Stimulated activated CD4-positive, alpha-beta T cell treated with anti-CD3 and anti-CD28 coated beads, Interleukin-12 subunit alpha, Interleukin-12 subunit beta, amount 100 ng/mL, for 24 hours (primary cell): ENCODE data around the gene ANKFN1.

Experiments
- DNase-seq, 2 experiments: peaks; one replicate each; pipeline ENCODE4 v3.0.0-alpha.2; 2020; ENCODE audit warnings: low read depth in 2 of 2

The ANKFN1 gene

DNA sequence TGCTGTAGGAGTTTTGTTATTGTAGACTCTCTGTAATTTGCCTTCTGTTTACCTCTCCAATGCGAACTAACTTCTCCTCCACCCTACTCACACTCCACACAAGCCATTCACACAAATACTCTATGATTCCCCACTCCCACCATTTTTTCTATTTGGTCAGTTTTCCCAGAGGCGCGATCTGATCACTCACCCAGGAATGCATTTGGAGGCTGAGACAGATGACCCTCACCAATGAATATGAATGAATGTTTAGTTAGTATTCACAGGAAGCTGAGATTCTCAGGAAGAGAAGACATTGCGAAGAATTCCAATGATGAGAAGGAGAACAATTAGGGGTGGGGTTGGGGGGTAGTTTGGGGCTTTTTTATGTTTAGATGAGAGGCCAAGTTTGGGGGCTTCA lies 10.5 kb upstream of the ANKFN1 start:
- no peak for DNase-seq

DNA sequence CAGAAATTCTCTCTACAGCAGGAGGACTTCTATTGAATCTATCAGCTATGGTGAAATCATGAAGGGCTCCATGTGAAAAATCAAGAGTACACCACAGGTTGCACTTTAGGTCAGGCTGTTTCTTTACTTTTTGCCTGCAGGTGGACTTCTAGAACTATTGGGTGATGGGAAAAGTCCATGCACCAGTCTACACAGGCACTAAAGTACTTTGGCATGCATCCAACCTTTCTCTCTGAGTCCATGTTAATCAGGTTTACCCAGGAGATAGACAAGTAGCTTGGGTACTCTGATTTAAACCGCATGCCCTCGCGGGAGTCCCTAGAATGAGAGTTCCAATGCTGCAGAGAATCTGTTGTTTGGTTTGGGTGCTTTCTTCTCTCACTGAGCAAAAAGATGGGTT lies 9.1 kb upstream of the ANKFN1 start:
- no peak for DNase-seq

DNA sequence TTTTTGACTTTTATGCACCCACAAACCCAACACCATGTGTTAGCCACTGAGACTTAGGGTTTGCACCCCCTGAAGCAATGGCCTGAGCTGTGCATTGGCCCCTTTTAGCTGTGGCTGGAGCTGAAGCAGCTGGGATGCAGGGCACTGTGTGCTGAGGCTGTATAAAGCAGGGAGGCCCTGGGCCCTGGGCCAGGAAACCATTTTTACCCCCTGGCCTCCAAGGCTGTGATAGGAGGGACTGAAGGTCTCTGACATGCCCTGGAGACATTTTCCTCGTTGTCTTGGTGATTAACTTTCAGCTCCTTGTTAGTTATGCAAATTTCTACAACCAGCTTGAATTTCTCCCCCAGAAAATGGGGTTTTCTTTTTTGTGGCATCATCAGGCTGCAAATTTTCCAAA lies 6.7 kb upstream of the ANKFN1 start:
- no peak for DNase-seq

DNA sequence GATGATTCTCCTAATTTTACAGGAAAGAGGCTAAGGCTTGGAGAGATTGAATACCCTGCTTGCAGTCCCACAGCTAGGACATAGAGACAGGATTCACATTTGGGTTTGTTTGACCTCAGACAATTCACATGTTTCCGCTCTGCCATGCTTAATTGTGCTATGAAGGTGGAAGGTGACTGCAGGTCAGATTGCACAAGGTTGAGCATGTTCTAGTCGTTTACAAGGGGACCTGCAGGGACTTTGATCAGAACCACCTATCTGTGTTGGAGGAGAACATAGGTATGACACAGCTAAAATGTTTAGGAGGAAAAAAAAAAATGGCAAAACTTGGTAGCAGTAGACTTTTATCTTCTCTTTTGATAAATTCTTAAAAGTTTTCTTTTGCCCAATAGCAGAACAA lies 4.9 kb upstream of the ANKFN1 start:
- DNase-seq: no peak

DNA sequence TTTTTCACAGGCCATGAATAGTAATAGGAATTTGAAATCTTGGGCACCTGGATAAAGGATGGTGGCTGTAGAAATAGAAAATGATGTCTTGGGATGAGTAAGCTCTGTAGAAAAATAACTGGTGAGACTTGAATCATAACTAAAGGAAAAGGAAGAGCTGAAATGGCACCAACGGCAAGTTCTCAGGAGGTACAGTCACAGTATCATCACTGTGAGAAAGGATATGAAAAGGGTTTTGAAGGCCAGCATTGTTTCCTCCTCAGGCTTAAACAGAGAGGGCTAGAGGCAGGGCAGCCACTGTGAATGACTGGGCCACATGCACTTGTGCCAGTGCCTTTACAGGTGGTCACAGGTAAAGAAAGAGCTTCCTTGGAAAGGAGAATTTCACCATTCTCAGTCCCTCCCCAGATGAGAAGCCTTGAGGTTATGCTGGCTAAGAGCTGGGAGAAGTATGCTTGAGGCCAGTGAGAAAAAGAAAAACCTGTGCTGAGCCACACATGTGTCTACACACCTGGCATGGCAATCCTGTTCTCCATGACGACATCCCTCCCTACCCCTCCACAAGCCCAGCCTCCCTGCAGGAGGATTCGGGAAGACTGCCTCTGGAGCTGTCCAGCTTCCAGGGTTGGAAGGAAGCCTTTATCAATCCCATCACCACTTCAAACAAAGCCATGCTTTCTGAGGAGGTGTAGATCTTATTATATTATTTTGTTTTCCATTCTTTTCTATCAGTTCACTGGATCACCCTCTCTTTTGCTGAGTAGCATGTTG lies 3.8 kb upstream of the ANKFN1 start:
- no peak for DNase-seq

DNA sequence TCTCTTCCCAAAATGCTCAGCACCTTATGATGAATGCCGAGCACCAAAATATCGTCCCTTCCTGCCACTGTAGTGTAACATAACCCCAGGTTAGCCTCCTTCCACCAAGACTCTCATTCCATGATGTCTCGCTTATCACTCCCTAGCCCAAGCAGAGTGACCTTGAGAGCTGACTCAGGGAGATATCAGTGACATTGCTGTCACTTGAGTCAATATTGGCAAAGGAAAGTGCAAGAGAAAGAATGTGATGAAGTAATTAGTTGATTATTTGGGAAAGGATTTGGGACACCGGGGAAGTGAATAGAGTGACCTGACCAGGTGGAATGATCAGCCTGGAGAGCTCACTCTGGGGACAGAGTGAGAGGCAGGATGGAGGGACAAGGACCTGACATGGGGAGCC lies 2.6 kb upstream of the ANKFN1 start:
- no peak for DNase-seq

GRCh38 chr17:56157845-56158244 lies 4.6 kb downstream of the ANKFN1 start:
- DNase-seq: no peak

DNA sequence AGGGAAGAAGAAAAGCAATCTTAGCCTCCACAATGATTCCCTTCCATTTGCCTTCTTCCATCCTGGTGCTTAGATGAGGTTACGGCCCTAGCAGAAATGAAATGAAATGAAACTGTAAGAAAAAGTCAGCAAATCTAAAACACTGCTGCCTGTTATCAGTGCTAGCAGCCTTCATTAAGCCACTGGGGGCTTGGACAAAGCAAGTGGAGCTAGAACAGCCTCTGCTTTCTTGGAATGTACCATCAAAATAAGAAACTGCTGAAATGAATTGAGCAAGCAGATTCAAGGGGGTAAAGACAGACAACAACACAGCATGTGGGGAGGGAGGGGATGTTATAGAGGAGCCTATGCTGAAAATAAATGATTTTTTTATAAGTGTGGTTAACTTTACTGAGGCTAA lies 5.1 kb downstream of the ANKFN1 start:
- no peak for DNase-seq

DNA sequence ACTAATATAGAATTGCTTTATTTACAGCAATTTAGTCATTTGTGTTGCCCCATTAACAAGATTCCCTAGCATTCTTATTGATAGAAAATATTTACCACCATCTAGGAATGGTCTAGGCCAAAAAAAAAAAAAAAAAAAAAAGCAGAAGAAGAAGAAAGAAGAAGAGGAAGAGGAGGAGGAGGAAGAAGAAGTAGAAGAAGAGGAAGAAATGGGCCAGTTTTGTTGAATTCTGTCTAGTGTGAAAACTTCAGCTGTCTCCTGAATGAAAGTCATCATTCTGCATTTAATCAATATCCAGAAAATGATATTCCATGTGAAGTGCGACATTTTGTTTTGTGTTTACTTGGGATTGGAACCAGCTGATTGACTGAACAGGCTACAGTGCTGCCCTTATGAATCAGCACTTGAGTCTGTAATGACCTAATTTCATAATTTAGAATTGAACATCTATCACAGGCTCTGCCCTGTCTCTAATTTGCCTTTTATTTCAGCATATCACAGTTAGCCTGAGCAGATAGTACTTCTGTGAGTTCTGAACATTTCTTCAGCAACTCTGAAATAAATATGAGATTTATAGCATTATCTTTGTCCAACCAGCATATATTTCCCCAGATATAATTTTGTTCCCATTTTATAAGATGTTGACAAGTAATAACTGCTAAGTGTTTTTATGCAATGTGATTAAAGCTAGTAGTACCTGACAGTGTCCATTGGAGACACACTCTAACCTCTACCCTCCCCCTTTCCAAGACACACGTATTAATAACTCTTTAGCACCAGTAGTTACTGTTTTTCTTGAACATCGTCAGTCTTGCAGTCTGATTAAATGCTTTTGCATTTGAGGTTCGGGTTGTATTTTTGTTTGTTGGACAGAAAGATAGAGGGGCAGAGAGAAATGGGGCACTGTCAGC lies 5.9 kb downstream of the ANKFN1 start:
- no peak for DNase-seq

GRCh38 chr17:56159826-56160380 lies 6.6 kb downstream of the ANKFN1 start:
- no peak for DNase-seq

- no peak for DNase-seq
Measured at GRCh38 chr17:56160422-56160821, 7.1 kb downstream of the ANKFN1 start.

DNA sequence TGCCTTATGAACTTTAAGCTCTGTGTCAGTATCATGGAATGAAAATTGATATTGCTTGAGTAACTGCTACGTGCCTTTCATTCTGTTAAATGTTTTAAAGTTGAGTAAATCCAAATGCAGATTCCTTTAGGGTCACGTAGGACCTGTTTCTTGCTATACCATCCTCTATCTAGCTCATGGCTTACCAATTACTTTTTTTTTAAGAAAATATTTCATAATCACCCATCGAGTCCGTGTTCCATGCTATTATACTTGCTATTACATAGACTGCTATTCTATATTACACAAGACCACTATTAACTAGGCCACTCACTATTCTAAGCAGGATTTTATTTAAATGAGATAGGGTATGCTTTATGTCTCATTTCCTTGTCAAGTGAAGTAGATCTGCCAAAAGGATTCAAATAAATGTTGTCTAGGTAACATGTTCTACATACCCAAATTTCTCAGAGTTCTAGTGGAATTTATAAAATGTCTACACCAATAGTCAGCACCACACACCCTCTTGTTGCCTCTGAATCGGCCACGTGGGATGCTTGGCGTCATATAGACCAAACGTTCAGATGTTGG lies 11.9 kb downstream of the ANKFN1 start:
- no peak for DNase-seq

GRCh38 chr17:56167491-56167890 lies 14.2 kb downstream of the ANKFN1 start:
- no peak for DNase-seq

DNA sequence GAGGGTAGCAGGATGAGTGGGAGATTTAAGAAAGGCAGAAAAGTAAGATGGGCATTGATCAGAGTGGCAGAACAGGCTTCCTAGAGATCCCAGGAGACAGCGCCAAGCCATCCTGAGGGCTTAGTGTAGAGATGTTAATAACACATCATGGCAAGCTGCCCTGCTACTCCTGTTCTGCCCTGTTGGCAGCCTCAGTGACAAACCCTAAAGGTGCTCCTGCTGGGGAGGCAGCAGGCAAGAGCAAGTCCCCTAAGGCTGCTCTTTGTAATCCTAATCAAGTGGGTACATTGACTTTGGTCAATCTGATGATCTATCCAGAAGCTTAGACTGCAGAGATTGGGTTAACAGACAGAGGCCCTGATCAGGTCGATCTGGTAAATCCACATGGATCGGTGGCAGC lies 16.3 kb downstream of the ANKFN1 start:
- DNase-seq: no peak

DNA sequence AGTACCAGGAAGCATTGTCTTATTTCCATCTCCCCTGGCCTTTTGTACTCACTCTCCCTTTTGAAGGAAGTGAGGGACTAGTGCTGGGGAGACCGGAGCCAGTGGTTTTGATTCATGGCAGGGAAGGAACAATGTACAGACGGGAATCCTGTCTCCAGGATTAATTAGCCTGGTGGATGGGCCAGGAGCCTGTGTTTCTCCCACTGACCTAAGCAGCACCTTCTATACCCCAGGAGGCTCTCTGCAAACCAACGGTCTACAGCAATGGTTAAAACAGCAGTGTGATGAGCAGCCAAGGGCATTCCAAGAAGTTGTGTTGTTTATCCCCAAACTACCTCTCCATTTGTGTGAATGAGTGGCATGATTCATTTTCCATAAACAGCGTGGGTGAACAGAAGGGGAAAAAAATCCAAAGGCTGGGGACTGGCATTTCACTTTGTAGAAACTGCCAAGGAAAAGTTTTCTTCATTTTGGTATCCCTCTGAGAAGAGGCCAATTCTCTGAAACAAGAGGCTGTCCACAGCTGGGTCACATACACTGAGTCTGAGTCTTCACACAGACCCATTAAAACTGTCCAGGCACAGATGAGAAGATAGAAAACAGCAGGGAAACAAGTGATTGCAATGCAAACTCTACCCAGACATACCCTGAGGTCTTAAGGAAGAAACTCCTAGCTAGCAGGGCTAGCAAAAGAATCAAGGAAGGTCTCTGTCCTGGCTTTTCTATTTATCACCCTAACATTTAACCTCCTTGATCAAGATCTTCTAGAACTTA lies 18.1 kb downstream of the ANKFN1 start:
- DNase-seq: no peak

GRCh38 chr17:56172517-56172982 lies 19.3 kb downstream of the ANKFN1 start:
- no peak for DNase-seq

DNA sequence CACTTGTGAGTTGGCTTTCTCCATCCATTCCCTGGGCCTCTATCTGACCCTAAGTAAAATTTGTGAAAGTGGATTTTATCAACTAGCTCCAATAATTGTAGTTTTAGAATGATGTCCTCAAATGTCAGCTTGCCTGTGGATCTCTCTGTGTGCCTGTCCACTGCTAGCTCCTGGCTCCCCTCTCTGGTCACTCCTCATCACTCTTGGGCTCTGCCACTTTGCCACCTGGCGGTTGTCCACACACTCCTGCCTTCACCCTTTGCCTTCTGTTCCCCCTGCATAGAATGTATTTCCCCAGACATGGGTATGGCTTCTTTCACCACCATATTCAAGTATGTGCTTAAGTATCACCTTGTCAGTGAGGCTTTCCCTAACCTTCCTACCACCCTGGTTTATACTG lies 19.8 kb downstream of the ANKFN1 start:
- no peak for DNase-seq

DNA sequence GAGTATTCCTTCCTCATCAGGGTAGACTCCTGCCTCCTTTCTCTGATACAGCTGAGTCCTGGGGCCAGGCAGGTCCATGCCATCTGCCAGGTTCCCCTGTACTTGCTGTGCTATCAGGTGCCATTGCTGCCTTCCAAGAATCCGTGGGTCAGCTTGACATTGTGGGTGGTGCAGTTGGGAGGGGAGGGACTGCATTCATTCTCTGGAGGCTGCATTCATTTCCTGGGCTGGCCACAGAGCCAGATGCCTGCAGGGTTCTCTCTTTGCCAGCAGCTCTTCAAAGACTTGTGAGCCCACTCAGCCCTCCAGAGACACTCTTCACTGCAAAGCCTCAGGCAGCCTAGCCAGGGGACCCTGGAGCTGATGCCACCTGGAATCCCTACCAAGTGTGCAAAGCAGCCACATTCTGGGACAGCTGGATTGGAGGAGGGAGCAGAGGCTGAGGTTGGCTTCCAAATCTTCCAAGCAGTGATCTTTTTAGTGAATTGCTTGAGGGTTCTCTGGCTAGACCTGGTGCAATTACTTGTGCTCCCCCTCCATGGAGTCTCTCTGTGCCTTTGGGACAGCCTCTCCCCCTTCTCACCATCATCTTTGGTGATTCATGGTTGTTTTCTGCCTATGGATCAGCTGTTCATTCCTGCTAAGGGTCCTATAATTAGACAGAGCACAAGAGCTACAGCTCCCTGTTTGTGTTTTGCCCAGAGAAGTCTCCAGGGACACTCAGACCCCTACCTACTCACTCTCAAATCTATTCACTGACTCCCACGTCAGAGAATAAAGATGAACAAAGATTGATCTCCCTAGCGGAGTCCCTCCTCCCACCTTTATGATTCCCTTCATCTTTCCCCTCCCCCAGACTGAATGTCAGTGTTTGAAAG lies 20.9 kb downstream of the ANKFN1 start:
- no peak for DNase-seq

- DNase-seq: no peak
Measured at GRCh38 chr17:56175299-56175955, 22.2 kb downstream of the ANKFN1 start.

- DNase-seq: no peak
Measured at GRCh38 chr17:56176091-56176490, 22.8 kb downstream of the ANKFN1 start.
